Cardiac ventricle fibroblast (primary cell): Measurements from ENCODE around the gene NXPE1. TPM values are rescaled to one million over a fixed set of nuclear protein-coding genes. Genes with fewer than 3 reads are reported as not detected.

Source experiments
- total RNA-seq: library from RNA; depleted of rRNA; stranded (reverse); fragments of >200 nt; gene quantifications from 2 replicates; pipeline ENCODE4 v1.2.3, GENCODE V29; 2015

Gene NXPE1
- not detected in 2 replicates for total RNA-seq

GRCh38 chr11:114559425-114560310 lies at the start of gene NXPE1:
Gene NXPE1 (minus strand): TSS chr11:114559881. CDS start chr11:114551201, 8,680 bp downstream.

GRCh38 chr11:114595571-114595970 lies 35.9 kb upstream of the NXPE1 start, which contains the start of gene NXPE4:
Gene NXPE4 (minus strand): TSS chr11:114595786. CDS start chr11:114594759, 1,027 bp downstream.

Other genes with a start within 250 kb of the NXPE1 start
- 3.6 and 3.8 TPM in 2 replicates for gene C11orf71, start 159.4 kb downstream of the NXPE1 start, total RNA-seq
- 12.9 and 27.7 TPM in 2 replicates for gene RBM7, start 159.2 kb downstream of the NXPE1 start, total RNA-seq
- gene REXO2, start 120.4 kb downstream of the NXPE1 start, total RNA-seq, result 128 and 151 TPM in 2 replicates
- not detected in 2 replicates for gene NXPE4, start 35.9 kb upstream of the NXPE1 start, total RNA-seq
- gene NXPE2, start 118.6 kb upstream of the NXPE1 start, total RNA-seq, result not detected in 2 replicates